GM12892 (cell line): ENCODE results near the gene SAP30L.

Experiments used
- POLR2A ChIP-seq: IDR thresholded peaks from 2 replicates; pipeline ENCODE4 v1.6.1; 2011; ENCODE audit warnings: low read depth, low read length, control low read depth
- POLR2AphosphoS5 ChIP-seq: IDR thresholded peaks from 2 replicates; pipeline ENCODE4 v1.6.1; 2011; ENCODE audit warnings: low read depth, low read length, control low read depth

DNA sequence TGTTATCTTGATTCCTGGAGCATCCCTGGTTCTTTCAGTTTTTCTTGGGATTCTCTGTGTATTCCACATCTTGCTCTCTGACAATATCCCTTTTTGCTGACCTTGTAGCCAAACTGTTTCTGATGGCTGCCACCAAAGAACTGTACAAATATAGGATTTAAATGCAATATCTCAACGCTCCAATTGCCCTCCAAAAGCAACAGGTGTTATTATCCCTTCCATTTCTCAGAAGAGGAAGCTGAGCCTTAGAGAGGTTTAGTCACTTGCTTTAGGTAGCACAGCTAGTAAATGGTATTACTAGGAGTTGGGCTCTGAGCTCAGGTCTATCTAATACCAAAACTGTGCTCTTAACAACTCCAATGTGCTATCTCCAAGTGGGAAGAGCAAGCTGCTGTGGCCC lies 56.4 kb downstream of the SAP30L start:
- TF ChIP-seq POLR2A (no peak), POLR2AphosphoS5 (no peak)
